CD4-positive, alpha-beta T cell treated with Interleukin-15 for 1 hour (primary cell): ENCODE data around the gene SHB.

Experiments used
- DNase-seq: peaks from one replicate; pipeline ENCODE4 v3.0.0-alpha.2; 2020

SHB gene

DNA sequence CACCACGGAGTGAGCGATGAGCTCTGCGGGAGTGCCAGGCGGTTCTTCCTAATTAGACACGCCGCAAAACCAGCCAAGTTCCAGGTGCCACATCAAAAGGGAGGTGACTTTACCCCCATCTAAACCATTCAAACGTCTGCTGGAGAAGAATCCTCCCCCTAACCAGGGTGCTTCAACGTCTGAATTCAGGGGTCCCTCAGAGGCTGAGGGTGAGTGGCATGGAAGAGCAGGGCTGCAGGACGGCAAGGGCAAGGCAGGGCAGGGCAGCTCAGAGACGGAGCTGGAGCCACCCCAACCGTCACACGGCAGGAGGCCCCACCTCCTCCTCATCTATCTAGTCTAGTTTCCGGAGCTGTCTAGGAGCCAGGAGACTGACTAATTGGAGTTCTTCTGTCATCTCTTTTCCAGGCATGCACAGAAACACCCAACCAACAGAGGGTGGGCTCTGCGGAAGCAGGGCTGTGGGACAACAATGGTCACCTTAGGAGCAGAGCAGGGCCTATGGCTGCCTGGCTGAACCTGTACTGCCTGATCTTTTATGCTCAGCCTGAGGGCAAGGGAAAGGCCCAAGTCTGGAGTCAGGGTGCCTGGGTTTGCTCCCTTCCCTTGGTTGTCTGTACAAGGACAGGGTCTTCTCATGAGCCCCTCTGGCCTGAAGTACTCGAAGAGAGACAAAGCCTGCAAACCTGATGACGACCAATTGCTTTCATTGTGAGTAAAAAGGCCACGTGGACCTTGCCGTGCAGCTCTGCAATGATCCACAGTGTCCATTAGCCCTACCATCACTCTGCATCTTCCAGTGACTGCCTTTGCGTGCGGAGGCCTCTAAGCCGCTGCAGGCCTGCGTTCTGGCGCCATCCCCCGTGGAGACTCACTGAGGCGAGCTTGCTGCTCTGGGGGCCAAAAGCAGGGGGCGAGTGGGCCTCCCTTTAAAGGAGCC lies 84.1 kb downstream of the SHB start:
- DNase-seq: no peak

DNA sequence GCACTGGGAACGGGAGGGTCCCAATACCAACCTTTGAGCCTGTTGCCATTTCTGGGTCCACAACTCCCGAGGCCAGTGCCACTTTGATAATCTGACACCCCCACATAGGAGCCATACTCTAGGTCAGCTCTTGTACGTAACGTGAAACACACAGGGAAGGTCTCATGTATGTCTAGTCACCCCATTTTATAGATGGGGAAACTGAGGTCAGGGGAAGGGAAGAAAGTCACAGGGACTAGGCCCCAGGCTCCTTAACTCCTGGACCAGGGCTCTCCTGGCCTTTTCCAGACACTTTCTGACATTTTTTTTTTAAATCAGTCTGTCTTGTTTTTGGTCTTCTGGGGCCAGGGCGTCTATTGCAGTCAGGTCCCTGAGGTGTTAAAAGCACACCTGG lies 84.8 kb downstream of the SHB start:
- DNase-seq: no peak

GRCh38 chr9:37983381-37984067 lies 85.5 kb downstream of the SHB start:
- no peak for DNase-seq

DNA sequence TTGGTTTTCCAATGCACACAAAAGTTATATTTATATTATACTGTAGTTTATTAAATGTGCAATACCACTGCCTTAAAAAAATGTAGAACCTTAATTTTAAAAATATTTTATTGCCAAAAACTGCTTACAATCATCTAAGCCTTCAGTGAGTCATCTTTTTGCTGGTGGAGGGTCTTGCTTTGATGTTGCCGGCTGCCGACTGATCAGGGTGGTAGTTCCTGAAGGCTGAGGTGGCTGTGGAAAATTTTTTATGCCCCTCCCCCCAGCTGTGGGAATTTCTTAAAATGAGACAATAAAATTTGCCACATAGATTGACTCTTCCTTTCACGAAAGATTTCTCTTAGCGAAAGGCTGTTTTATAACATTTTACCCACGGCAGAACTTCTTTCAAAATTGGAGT lies 89.2 kb downstream of the SHB start:
- DNase-seq: no peak

- DNase-seq: no peak
Observed at GRCh38 chr9:37978983-37979382, 90.0 kb downstream of the SHB start.

DNA sequence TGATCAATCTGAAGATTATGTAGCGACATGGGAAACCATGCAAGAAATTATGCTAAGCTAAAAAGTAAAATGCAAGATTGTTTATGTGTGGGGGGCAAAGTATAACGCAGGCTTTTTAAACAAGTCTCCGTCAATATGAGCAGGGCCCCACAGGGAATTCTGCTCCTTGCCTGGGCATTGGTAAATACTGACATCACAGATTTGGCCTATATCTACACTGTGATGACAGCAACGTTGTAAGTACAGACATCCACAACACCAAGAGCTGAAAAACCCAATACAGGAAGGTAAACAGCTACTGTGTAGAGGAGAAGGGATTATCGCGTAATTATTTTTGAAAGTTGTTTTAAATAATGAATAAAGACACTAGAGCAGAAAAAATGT lies 90.6 kb downstream of the SHB start:
- no peak for DNase-seq

GRCh38 chr9:37977851-37978480 lies 91.1 kb downstream of the SHB start:
- DNase-seq: no peak

DNA sequence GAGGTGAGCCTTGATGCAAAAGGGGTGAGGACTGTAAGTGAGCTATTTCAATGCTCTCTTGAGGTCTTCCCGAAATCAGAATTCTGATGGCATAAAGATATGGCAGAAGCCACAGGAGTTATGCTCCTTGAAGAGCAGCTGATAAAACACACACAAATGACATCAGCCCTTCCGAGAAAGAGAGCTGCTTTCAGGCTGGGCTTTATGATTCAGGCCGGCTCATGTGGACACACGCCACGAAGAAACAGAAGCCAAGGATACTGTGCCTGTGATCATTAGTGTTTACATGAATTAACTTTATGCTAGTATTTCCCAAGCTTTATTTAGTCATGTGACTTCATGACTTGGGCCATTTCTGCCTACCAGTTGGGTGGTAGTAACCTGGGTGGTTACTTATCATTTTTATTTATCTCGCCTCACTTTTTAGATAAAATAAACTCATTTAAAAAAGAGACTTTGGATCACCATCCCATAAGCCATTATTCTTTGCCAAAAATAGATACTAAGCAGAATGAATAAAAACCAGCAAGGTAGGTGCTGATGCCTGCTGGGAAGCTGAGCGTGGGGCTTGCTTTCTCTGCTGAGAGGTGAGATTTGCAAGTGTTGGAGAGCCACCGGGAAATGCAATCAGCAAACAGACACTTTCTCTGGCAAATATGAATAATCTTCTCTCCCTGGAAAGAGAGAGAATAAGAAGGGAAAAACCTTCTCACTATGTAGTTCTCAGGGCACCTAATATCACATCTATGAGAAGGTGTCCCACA lies 92.1 kb downstream of the SHB start:
- DNase-seq: no peak

GRCh38 chr9:37975639-37976038 lies 93.4 kb downstream of the SHB start:
- no peak for DNase-seq

DNA sequence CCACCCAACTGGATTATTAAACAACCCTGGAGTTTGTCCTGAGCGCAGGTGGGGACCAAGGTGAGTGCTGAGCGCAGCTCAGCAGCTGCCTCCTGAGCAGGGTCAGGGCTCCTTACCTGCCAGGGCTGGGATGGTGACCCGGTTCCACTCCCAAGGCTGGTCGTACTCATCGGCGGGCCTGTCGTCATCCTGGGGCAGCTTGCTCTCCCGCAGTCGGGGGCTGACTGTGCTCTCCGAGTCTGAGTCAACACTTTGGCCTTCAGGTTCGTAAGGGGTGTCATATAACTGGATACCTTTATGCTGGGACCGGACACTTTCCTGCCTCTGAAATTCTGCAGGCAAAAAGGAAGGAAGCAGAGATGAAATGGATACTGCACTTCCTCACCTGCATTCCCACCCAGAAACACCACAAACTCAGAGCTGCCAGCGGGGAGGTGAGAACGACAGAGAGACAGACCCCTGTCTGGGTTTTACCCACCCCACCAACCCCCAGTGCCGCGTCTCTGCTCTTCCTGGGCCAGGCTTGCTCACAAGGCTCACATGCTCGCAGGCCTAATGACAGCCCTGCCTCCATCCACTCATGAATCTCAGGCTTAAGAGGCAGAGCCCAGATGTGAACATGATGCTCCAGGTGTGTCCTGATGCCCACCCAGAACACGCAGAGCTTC lies 94.4 kb downstream of the SHB start:
- no peak for DNase-seq

- DNase-seq: no peak
Observed at GRCh38 chr9:37972351-37972848, 96.6 kb downstream of the SHB start.

DNA sequence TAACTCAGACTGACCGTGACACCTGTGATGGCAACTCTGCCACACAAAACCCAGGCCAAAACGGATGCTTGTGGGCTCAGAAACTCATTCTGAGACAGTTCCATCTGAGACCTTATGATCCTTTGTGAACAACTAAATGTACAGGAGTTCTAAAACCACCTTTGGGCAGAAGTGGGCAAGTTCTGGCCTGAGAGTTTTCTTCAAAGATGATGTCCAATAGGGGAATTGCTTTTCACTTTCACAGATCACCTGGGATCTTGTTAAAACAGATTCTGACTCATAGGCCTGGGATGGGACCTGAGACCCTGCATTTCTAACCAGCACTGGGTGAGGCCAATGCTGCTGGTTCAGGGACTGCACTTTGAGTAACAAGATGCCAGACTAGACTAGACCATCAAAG lies 97.3 kb downstream of the SHB start:
- DNase-seq: no peak

GRCh38 chr9:37971108-37971459 lies 97.9 kb downstream of the SHB start:
- no peak for DNase-seq

- no peak for DNase-seq
Observed at GRCh38 chr9:37970301-37971107, 98.5 kb downstream of the SHB start.

- no peak for DNase-seq
Observed at GRCh38 chr9:37969558-37970300, 99.3 kb downstream of the SHB start.

- no peak for DNase-seq
Observed at GRCh38 chr9:37969130-37969529, 99.9 kb downstream of the SHB start.

GRCh38 chr9:37968228-37968701 lies 100.8 kb downstream of the SHB start:
- DNase-seq: no peak

GRCh38 chr9:37967761-37968080 lies 101.3 kb downstream of the SHB start:
- DNase-seq: no peak

GRCh38 chr9:37967014-37967760 lies 101.8 kb downstream of the SHB start:
- DNase-seq: no peak

GRCh38 chr9:37966412-37967013 lies 102.5 kb downstream of the SHB start:
- no peak for DNase-seq
